Neural crest cell (in vitro differentiated cells): ENCODE data around the gene RPP25L. TPM values are rescaled to one million over a fixed set of nuclear protein-coding genes. Genes with fewer than 3 reads are reported as not detected.

Experiments used
- DNase-seq: peaks from one replicate; pipeline ENCODE4 v3.0.0; 2021; ENCODE audit warnings: low read depth, mixed read lengths, low spot score
- H3K27ac Mint-ChIP-seq: one replicate; pipeline ENCODE4 v1.8.0; 2021; ENCODE audit warnings: mild to moderate bottlenecking, mixed read lengths; ENCODE audit not compliant: unreplicated experiment
- H3K27me3 Mint-ChIP-seq: 2 replicates; pipeline ENCODE4 v1.8.0; 2021; ENCODE audit warnings: low read depth, mild to moderate bottlenecking, mixed read lengths
- H3K36me3 Mint-ChIP-seq: 2 replicates; pipeline ENCODE4 v1.8.0; 2021; ENCODE audit warnings: low read depth, mild to moderate bottlenecking, mixed read lengths
- H3K4me1 Mint-ChIP-seq: 2 replicates; pipeline ENCODE4 v1.8.0; 2021; ENCODE audit warnings: mixed read lengths
- H3K4me3 Mint-ChIP-seq: one replicate; pipeline ENCODE4 v1.8.0; 2021; ENCODE audit warnings: mild to moderate bottlenecking, mixed read lengths
- H3K9me3 Mint-ChIP-seq: 2 replicates; pipeline ENCODE4 v1.8.0; 2021; ENCODE audit warnings: mixed read lengths
- CTCF ChIP-seq: fragments of 200-600 bp; sonication (generic); conservative IDR thresholded peaks from 2 replicates; pipeline ENCODE4 v1.5.0; 2021; ENCODE audit warnings: antibody characterized with exemption, mild to moderate bottlenecking
- total RNA-seq: library from RNA; stranded (reverse); gene quantifications from 2 replicates; pipeline ENCODE4 v1.2.1, GENCODE V29; 2021

RPP25L gene
- total RNA-seq, 1 donor from 2014 or later = 22.7 TPM

DNA sequence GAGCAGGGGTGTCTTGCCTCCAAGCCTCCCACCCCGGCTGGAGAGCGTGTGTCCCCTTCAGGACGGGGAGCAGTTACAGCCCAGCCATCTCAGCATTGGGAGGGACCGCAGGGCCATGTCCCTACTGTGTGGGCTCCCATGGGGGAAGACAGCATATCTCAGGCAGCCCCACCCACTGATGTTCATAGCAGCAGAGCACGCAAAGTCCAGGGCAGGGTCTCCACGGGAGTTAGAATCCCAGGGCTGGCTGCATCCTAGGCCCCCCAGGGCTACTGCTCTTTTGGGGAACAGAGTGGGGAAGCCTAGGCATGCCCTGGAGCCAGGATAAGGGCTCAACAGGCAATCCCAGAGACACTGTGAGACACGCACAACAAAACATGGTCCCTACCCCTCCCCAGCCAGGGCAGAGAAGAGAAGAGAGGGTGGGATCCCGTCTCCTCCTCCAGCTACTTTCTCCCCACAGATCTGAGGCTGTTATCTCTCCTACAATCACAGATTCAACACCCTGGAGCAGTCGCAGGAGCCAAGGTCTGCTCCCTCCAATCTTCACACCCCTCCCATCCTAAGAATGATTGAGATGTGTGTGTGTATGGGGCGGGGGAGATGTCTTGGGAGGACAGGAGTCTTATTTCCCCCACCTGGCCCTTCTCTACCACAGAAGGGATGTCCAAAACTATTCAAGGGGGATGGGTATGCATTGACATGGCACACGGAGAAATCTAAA is 25.8 kb downstream of the RPP25L start:
- no peaks in the 10 kb centered on the region for H3K9me3 Mint-ChIP-seq
- H3K27me3 Mint-ChIP-seq = peaks cover 28% of the 10 kb centered on the region
- no peak for DNase-seq
- TF ChIP-seq CTCF = no peak
- H3K36me3 Mint-ChIP-seq = no peaks in the 10 kb centered on the region
- peaks cover 76% of the 10 kb centered on the region for H3K4me1 Mint-ChIP-seq
- H3K4me3 Mint-ChIP-seq = peak overlapping the region; percentile 91
- H3K27ac Mint-ChIP-seq = no peak overlapping the region

DNA sequence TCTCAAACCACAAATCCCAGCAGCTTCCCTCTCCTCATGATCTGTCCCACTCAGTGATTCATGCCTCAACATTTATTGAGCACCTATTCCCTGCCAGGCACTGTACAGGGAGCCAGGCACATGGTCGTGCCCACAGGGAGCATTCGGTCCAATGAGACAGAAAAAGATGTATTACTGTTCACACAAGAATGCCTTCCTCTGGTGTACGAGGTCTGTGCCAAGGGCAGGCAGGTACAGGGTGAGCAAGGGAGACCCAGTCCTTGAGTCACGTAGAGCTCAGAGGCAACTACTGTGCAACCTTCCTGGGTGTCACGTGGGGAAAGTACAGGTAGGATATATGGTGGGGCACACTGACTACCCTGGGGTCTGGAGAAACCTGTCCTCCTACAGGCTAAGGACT is 26.9 kb downstream of the RPP25L start:
- Mint-ChIP-seq H3K9me3 (no peaks in the 10 kb centered on the region), H3K27me3 (peaks cover 17% of the 10 kb centered on the region), H3K4me1 (peaks cover 87% of the 10 kb centered on the region), H3K27ac (peak overlapping the region; percentile 2), H3K4me3 (no peak overlapping the region), H3K36me3 (no peaks in the 10 kb centered on the region)
- DNase-seq = no peak
- TF ChIP-seq CTCF = no peak

- Mint-ChIP-seq H3K27me3 (peaks cover 4% of the 10 kb centered on the region), H3K4me1 (peaks cover 92% of the 10 kb centered on the region), H3K36me3 (no peaks in the 10 kb centered on the region), H3K27ac (peak overlapping the region; percentile 35), H3K9me3 (no peaks in the 10 kb centered on the region), H3K4me3 (peak overlapping the region; percentile 12)
- DNase-seq = no peak
- no peak for TF ChIP-seq CTCF
These were observed 29.1 kb downstream of the RPP25L start for GRCh38 chr9:34582787-34583186.

DNA sequence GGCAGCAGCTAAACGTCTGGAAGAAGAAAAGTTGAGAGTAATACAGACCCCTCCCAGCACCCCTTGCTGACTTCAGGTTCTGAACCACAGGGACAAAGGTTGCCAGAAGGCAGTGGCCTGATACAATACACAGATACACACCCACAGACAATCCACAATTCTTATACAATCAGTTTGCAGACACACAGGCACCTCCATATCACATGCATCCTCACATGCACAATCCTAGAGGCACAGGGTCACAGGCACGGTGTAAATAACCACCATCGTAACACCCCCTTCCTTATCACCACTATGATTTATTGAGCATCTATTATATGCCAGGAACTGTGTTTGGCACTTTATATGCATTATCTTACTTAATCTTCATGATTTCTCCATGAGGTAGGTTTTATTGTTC is 30.6 kb downstream of the RPP25L start:
- H3K36me3 Mint-ChIP-seq = no peaks in the 10 kb centered on the region
- DNase-seq = no peak
- TF ChIP-seq CTCF = no peak
- no peaks in the 10 kb centered on the region for H3K27me3 Mint-ChIP-seq
- peaks cover 91% of the 10 kb centered on the region for H3K4me1 Mint-ChIP-seq
- H3K9me3 Mint-ChIP-seq = no peaks in the 10 kb centered on the region
- peak overlapping the region; percentile 100 for H3K27ac Mint-ChIP-seq
- H3K4me3 Mint-ChIP-seq = peak overlapping the region; percentile 85

GRCh38 chr9:34580358-34580757 is 31.5 kb downstream of the RPP25L start:
- Mint-ChIP-seq H3K4me3 (peak overlapping the region; percentile 85), H3K4me1 (peaks cover 90% of the 10 kb centered on the region), H3K27ac (peak overlapping the region; percentile 100), H3K27me3 (no peaks in the 10 kb centered on the region), H3K9me3 (no peaks in the 10 kb centered on the region), H3K36me3 (no peaks in the 10 kb centered on the region)
- DNase-seq = peak; percentile 72
- TF ChIP-seq CTCF = no peak
